Ishikawa (cell line): ENCODE results near the gene TRPM3.

Source experiments
- CEBPB ChIP-seq: IDR thresholded peaks from 2 replicates; pipeline ENCODE4 v1.6.1; 2012
- EGR1 ChIP-seq: IDR thresholded peaks from 2 replicates; pipeline ENCODE4 v1.6.1; 2012
- EP300 ChIP-seq: IDR thresholded peaks from 2 replicates; pipeline ENCODE4 v1.6.1; 2012; ENCODE audit warnings: borderline replicate concordance
- FOXM1 ChIP-seq: IDR thresholded peaks from 2 replicates; pipeline ENCODE4 v1.6.1; 2012; ENCODE audit warnings: low read depth, borderline replicate concordance
- NFIC ChIP-seq: IDR thresholded peaks from 2 replicates; pipeline ENCODE4 v1.6.1; 2012
- RAD21 ChIP-seq: IDR thresholded peaks from 2 replicates; pipeline ENCODE4 v1.6.1; 2012; ENCODE audit warnings: low read depth
- TAF1 ChIP-seq: IDR thresholded peaks from 2 replicates; pipeline ENCODE4 v1.6.1; 2012; ENCODE audit warnings: low read depth, mild to moderate bottlenecking
- TCF12 ChIP-seq: IDR thresholded peaks from 2 replicates; pipeline ENCODE4 v1.6.1; 2012; ENCODE audit warnings: low read depth
- YY1 ChIP-seq: IDR thresholded peaks from 2 replicates; pipeline ENCODE4 v1.6.1; 2012; ENCODE audit warnings: low read depth
- ZBTB7A ChIP-seq: IDR thresholded peaks from 2 replicates; pipeline ENCODE4 v1.6.1; 2012; ENCODE audit warnings: low read depth
- TF ChIP-seq, protein P1 (sequence below): IDR thresholded peaks from 2 replicates; pipeline ENCODE4 v1.6.1; 2012; ENCODE audit warnings: low read depth, mild to moderate bottlenecking
- TF ChIP-seq, protein P2 (sequence below): IDR thresholded peaks from 2 replicates; pipeline ENCODE4 v1.6.1; 2012

DNA sequence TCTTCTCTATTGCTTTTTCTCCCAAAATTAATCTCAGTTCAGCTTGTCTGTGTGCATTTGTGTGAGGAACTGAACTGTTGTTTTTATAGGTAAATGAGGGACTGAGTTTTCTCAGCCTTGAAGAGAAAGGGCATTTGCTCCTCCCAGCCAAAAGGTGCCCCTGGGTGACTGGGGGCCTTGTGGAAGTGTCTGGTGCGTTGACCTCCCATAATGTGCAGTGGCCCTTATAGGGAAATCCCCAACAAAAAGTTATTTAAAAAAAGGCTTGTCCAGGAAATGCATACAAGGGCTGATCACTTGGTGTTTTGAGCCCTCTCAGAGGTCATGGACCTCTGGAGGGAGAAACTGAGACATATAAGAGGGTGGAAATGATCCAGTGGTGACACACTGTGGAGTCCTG lies 467.3 kb downstream of the TRPM3 start:
- no peak for TF ChIP-seq RAD21
- TF ChIP-seq, protein P1, sequence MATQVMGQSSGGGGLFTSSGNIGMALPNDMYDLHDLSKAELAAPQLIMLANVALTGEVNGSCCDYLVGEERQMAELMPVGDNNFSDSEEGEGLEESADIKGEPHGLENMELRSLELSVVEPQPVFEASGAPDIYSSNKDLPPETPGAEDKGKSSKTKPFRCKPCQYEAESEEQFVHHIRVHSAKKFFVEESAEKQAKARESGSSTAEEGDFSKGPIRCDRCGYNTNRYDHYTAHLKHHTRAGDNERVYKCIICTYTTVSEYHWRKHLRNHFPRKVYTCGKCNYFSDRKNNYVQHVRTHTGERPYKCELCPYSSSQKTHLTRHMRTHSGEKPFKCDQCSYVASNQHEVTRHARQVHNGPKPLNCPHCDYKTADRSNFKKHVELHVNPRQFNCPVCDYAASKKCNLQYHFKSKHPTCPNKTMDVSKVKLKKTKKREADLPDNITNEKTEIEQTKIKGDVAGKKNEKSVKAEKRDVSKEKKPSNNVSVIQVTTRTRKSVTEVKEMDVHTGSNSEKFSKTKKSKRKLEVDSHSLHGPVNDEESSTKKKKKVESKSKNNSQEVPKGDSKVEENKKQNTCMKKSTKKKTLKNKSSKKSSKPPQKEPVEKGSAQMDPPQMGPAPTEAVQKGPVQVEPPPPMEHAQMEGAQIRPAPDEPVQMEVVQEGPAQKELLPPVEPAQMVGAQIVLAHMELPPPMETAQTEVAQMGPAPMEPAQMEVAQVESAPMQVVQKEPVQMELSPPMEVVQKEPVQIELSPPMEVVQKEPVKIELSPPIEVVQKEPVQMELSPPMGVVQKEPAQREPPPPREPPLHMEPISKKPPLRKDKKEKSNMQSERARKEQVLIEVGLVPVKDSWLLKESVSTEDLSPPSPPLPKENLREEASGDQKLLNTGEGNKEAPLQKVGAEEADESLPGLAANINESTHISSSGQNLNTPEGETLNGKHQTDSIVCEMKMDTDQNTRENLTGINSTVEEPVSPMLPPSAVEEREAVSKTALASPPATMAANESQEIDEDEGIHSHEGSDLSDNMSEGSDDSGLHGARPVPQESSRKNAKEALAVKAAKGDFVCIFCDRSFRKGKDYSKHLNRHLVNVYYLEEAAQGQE = no peak
- no peak for TF ChIP-seq EGR1
- TF ChIP-seq TAF1 = no peak
- TF ChIP-seq, protein P2, sequence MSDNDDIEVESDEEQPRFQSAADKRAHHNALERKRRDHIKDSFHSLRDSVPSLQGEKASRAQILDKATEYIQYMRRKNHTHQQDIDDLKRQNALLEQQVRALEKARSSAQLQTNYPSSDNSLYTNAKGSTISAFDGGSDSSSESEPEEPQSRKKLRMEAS = no peak
- TF ChIP-seq NFIC = no peak
- no peak for TF ChIP-seq ZBTB7A
- TF ChIP-seq FOXM1 = no peak
- no peak for TF ChIP-seq YY1
- TF ChIP-seq EP300 = no peak
- no peak for TF ChIP-seq CEBPB
- TF ChIP-seq TCF12 = no peak
